Sigmoid colon (tissue), 4 donors: ENCODE data around the gene MRTO4.

Source experiments
- EP300 ChIP-seq, 4 donors: sonication (generic); formaldehyde crosslinking; IDR thresholded peaks; one replicate each; pipeline ENCODE4 v1.6.1; 2017; ENCODE audit warnings: antibody characterized with exemption in 4 of 4
- POLR2A ChIP-seq, 2 donors: fragments of 450-650 bp; IDR thresholded peaks; one replicate each; pipeline ENCODE4 v1.6.1; 2016; ENCODE audit warnings: antibody characterized with exemption in 2 of 2, mild to moderate bottlenecking in 2 of 2, moderate library complexity in 2 of 2
- POLR2AphosphoS5 ChIP-seq, 4 donors: sonication (generic); formaldehyde crosslinking; IDR thresholded peaks; one replicate each; pipeline ENCODE4 v1.6.1; 2017; ENCODE audit warnings: antibody characterized with exemption in 4 of 4
- TF ChIP-seq, protein P1 (sequence below), 4 experiments: fragments of 450-650 bp in 3 of 4; fragments of 200-600 bp in 1 of 4; IDR thresholded peaks; one replicate each; pipeline ENCODE4 v1.5.1; 2016 to 2019; ENCODE audit warnings: antibody characterized with exemption in 4 of 4, mild to moderate bottlenecking in 3 of 4, moderate library complexity in 2 of 4

DNA sequence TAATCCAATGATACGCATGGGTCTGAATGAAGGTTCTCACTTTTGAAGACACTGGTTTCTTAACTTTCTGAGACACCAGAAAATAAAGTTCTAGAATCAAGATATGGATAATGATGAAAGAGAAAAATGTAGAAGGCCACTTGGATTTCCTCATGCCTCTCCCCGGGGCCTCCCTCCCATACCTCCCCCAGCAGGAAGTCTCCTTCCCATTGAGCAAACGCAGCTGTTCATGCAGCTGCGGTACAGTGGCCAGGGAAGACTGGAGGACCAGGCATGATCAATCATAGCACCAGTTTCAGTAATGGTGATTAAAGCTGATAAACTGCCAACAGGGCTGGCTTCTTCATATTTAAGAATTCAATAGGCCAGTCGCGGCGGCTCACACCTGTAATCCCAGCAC, 30.6 kb upstream of the MRTO4 start:
- TF ChIP-seq POLR2AphosphoS5 (IDR thresholded peaks at IDR 0.05) (peak in 2 of 4 donors; percentile 36 to 44), EP300 (IDR thresholded peaks at IDR 0.05) (no peak), POLR2A (IDR thresholded peaks at IDR 0.05) (no peak)
- TF ChIP-seq, protein P1, sequence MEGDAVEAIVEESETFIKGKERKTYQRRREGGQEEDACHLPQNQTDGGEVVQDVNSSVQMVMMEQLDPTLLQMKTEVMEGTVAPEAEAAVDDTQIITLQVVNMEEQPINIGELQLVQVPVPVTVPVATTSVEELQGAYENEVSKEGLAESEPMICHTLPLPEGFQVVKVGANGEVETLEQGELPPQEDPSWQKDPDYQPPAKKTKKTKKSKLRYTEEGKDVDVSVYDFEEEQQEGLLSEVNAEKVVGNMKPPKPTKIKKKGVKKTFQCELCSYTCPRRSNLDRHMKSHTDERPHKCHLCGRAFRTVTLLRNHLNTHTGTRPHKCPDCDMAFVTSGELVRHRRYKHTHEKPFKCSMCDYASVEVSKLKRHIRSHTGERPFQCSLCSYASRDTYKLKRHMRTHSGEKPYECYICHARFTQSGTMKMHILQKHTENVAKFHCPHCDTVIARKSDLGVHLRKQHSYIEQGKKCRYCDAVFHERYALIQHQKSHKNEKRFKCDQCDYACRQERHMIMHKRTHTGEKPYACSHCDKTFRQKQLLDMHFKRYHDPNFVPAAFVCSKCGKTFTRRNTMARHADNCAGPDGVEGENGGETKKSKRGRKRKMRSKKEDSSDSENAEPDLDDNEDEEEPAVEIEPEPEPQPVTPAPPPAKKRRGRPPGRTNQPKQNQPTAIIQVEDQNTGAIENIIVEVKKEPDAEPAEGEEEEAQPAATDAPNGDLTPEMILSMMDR (IDR thresholded peaks at IDR 0.05) = no peak
